Fibroblast of skin of right quadriceps (primary cell): ENCODE data around the gene GPR176.
A peak's percentile ranks its signal among the peaks of the same experiment; 100 is the strongest.

ENCODE experiments used
- DNase-seq: peaks from one replicate; pipeline ENCODE4 v3.0.0-alpha.2; 2013

The GPR176 gene

GRCh38 chr15:39778021-39778420 is 142.0 kb downstream of the GPR176 start:
- no peak for DNase-seq

GRCh38 chr15:39777496-39777895 is 142.6 kb downstream of the GPR176 start:
- no peak for DNase-seq

- DNase-seq = no peak
These were observed 144.0 kb downstream of the GPR176 start for GRCh38 chr15:39776068-39776467.

- no peak for DNase-seq
These were observed 145.3 kb downstream of the GPR176 start for GRCh38 chr15:39774688-39775267.

- DNase-seq = peak; percentile 89
These were observed 149.0 kb downstream of the GPR176 start for GRCh38 chr15:39770748-39771689.

- no peak for DNase-seq
These were observed 152.1 kb downstream of the GPR176 start for GRCh38 chr15:39767921-39768320.

GRCh38 chr15:39761006-39761405 is 159.1 kb downstream of the GPR176 start:
- DNase-seq = peak; percentile 72

- DNase-seq = peak; percentile 75
These were observed 163.1 kb downstream of the GPR176 start for GRCh38 chr15:39756806-39757522.

- DNase-seq = no peak
These were observed 167.1 kb downstream of the GPR176 start for GRCh38 chr15:39752991-39753390.

GRCh38 chr15:39752246-39752645 is 167.8 kb downstream of the GPR176 start:
- DNase-seq = peak; percentile 27
